Measurements from ENCODE around the gene SPINT2. TPM values are rescaled to one million over a fixed set of nuclear protein-coding genes. Genes with fewer than 3 reads are reported as not detected.

SPINT2 gene
- total RNA-seq, 1 donor from 2014 or later: 6.8 TPM

DNA sequence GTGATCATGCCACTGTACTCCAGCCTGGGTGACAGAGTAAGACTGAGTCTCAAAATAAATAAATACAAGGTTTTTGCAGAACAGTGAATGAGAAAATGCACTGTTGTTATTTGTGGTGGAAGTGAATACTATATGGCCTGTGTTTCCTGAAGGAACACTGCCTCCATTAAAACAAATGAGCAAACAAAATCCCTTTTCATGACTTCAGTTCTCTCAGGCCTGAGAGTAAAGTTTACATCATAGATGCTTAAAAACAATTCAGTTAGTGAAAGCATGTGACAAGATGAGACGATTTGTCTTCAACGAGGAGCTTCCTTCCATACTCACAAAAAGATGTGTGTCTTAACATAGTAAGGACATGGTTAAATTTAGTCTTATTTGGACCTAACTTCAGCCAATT is 14.4 kb downstream of the SPINT2 start:
- H3K27ac ChIP-seq (replicated peaks): peak overlapping the region; percentile 92
- TF ChIP-seq, protein P1, sequence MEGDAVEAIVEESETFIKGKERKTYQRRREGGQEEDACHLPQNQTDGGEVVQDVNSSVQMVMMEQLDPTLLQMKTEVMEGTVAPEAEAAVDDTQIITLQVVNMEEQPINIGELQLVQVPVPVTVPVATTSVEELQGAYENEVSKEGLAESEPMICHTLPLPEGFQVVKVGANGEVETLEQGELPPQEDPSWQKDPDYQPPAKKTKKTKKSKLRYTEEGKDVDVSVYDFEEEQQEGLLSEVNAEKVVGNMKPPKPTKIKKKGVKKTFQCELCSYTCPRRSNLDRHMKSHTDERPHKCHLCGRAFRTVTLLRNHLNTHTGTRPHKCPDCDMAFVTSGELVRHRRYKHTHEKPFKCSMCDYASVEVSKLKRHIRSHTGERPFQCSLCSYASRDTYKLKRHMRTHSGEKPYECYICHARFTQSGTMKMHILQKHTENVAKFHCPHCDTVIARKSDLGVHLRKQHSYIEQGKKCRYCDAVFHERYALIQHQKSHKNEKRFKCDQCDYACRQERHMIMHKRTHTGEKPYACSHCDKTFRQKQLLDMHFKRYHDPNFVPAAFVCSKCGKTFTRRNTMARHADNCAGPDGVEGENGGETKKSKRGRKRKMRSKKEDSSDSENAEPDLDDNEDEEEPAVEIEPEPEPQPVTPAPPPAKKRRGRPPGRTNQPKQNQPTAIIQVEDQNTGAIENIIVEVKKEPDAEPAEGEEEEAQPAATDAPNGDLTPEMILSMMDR (IDR thresholded peaks at IDR 0.05; ENCODE audit: borderline replicate concordance): no peak
- H3K36me3 ChIP-seq: no peaks in the 10 kb centered on the region
- peaks cover 93% of the 10 kb centered on the region for H3K4me1 ChIP-seq
- intact Hi-C loops (cut with micrococcal nuclease): no loop called here
- no peaks in the 10 kb centered on the region for H3K9me3 ChIP-seq (replicated peaks)
- peak overlapping the region; percentile 13 for H3K4me3 ChIP-seq
- no peaks in the 10 kb centered on the region for H3K27me3 ChIP-seq (ENCODE audit: low read depth)
- no peak for DNase-seq

DNA sequence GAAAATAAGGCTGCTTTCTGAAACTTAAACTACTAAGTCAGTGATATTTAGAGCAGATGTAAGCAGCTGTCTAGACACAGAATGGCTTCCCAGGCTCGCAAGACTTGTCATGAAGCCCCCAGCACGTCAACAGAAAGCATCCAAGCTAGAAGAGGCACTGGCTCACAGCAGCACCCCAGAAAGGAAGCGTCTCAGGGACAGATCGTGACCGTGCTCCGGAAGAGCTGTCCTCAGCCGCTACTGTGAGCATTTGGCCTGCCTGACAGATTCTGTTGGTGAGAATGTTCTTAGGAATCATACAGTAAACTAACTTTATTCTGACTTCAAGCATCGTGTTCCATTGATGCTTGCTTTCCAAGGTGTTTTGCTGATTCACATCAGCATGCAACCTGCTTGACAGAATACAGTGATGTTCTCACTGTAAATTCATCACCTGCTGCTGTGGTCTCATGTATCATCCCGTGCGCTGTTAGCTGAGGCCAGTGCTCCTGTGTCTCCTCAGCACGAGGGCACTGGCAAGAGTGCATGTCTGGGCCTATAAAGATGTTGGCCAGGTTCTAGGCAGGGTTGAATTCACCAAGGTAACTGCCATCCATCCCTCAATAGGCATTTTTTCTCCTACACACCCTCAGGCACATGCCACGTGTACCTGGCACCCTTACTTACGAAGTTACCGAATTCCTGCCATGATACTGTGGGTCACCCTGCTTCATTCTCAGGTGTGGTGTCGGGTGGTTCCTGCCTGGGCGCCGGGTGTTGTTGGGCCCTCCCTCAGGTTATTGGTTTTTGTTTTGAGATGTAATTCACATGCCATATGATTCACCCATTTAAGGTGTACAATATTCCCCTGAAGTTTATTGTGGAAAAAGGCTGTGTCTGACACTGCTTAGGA is 15.9 kb downstream of the SPINT2 start:
- TF ChIP-seq, protein P1 (IDR thresholded peaks at IDR 0.05; ENCODE audit: borderline replicate concordance): no peak
- H3K4me3 ChIP-seq: no peak overlapping the region
- intact Hi-C loops (cut with micrococcal nuclease): no loop called here
- no peak for DNase-seq
- peak overlapping the region; percentile 92 for H3K27ac ChIP-seq (replicated peaks)
- H3K4me1 ChIP-seq: peaks cover 78% of the 10 kb centered on the region
- no peaks in the 10 kb centered on the region for H3K9me3 ChIP-seq (replicated peaks)
- no peaks in the 10 kb centered on the region for H3K27me3 ChIP-seq (ENCODE audit: low read depth)
- H3K36me3 ChIP-seq: no peaks in the 10 kb centered on the region

DNA sequence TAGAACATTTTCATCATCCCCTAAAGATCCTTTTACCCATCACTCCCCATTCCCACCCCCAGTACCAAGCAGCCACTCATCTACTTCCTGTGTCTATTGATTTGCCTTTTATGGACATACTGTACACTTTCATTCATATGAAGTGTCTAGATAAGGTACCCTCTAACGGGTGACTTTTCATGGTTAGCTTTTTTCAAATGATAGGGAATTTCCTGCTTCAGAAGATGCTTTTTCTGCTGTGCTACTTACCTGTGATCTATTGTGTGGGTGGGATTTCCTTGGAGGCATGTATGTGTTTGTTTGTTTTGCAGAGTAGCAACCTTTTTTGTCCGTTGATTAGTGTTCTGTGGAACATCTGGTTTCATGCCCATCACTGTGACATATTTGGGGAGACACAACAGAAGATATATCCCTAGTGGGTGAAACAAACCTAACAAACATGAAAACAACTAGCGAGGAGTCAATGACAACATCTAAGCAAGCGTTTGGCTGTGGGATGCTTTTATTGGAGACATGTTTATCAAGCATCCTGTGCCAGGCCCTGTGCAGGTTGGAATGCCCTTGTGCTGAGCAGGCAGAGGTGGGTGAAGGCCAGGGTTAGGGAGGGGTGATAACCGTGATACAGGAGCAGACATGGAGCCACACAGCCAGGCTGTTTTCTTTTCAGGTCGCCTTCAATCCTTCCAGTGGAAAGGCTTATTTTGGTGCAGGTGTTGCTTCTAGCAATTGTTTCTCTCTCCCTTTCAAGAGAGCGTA is 17.6 kb downstream of the SPINT2 start:
- TF ChIP-seq, protein P1 (IDR thresholded peaks at IDR 0.05; ENCODE audit: borderline replicate concordance): no peak
- Histone ChIP-seq H3K27ac (replicated peaks) (peak overlapping the region; percentile 92), H3K36me3 (no peaks in the 10 kb centered on the region), H3K9me3 (replicated peaks) (no peaks in the 10 kb centered on the region), H3K4me1 (peaks cover 61% of the 10 kb centered on the region), H3K27me3 (ENCODE audit: low read depth) (no peaks in the 10 kb centered on the region), H3K4me3 (no peak overlapping the region)
- no peak for DNase-seq
- intact Hi-C loops (cut with micrococcal nuclease): no loop called here

DNA sequence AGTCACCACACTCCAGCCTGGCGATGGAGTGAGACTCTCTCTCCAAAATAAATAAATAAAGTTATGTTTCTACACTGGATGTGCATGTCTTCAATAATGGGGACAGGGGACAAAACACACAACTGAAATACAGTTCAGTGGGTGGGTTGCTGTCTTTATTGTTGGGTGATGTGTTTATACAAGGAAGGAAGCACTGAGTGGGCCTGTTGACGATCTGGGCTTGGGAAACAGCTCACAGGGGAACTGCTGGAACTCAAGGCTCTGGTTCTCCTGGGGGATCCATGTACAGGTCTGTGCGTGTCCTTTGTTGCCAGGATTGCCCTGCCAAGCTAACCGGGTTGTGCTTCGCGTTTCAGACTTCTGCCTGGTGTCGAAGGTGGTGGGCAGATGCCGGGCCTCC is 18.9 kb downstream of the SPINT2 start:
- no peaks in the 10 kb centered on the region for H3K9me3 ChIP-seq (replicated peaks)
- peaks cover 48% of the 10 kb centered on the region for H3K4me1 ChIP-seq
- intact Hi-C loops (cut with micrococcal nuclease): no loop called here
- no peak overlapping the region for H3K27ac ChIP-seq (replicated peaks)
- no peak overlapping the region for H3K4me3 ChIP-seq
- H3K27me3 ChIP-seq (ENCODE audit: low read depth): no peaks in the 10 kb centered on the region
- H3K36me3 ChIP-seq: no peaks in the 10 kb centered on the region
- no peak for DNase-seq
- TF ChIP-seq, protein P1 (IDR thresholded peaks at IDR 0.05; ENCODE audit: borderline replicate concordance): no peak

- Histone ChIP-seq H3K36me3 (no peaks in the 10 kb centered on the region), H3K4me1 (peaks cover 37% of the 10 kb centered on the region), H3K4me3 (no peak overlapping the region), H3K27me3 (ENCODE audit: low read depth) (no peaks in the 10 kb centered on the region), H3K27ac (replicated peaks) (peak overlapping the region; percentile 19), H3K9me3 (replicated peaks) (no peaks in the 10 kb centered on the region)
- DNase-seq: no peak
- intact Hi-C loops (cut with micrococcal nuclease): no loop called here
- TF ChIP-seq, protein P1 (IDR thresholded peaks at IDR 0.05; ENCODE audit: borderline replicate concordance): no peak
Measured at GRCh38 chr19:38284422-38284821, 20.0 kb downstream of the SPINT2 start.

Data from left ventricle myocardium inferior (tissue), 1 donor.